Measurements from ENCODE around the gene PHPT1.
"Not testable (repeated sequence)": the region's sequence is repeated elsewhere in the genome, so short reads cannot be mapped to it uniquely, and the experiment has no call there.

PHPT1 gene

GRCh38 chr9:136881691-136882108, 32.5 kb downstream of the PHPT1 start:
- ATAC-seq (ENCODE audit: low read depth), result no peak
- H3K4me1 ChIP-seq (ENCODE audit: insufficient read depth, poor library complexity, severe bottlenecking), result no peaks in the 10 kb centered on the region
- TF ChIP-seq CTCF (IDR thresholded peaks at IDR 0.05; ENCODE audit: poor library complexity, severe bottlenecking), result no peak
- H3K27me3 ChIP-seq (ENCODE audit: insufficient read depth, poor library complexity, severe bottlenecking), result no peaks in the 10 kb centered on the region
- peak overlapping the region; percentile 48 for H3K27ac ChIP-seq (ENCODE audit: poor library complexity, severe bottlenecking)
- no peak for DNase-seq (ENCODE audit: low spot score)
- no peak overlapping the region for H3K4me3 ChIP-seq (ENCODE audit: severe bottlenecking)
- H3K9me3 ChIP-seq (ENCODE audit: severe bottlenecking), result no peaks in the 10 kb centered on the region
- H3K36me3 ChIP-seq (ENCODE audit: low read depth), result peaks cover 5% of the 10 kb centered on the region; the same call in 1 of the 2 replicates

GRCh38 chr9:136882109-136882946, 33.1 kb downstream of the PHPT1 start:
- Histone ChIP-seq H3K27me3 (ENCODE audit: insufficient read depth, poor library complexity, severe bottlenecking) (no peaks in the 10 kb centered on the region), H3K4me1 (ENCODE audit: insufficient read depth, poor library complexity, severe bottlenecking) (no peaks in the 10 kb centered on the region), H3K27ac (ENCODE audit: poor library complexity, severe bottlenecking) (peak overlapping the region; percentile 48), H3K36me3 (ENCODE audit: low read depth) (peaks cover 5% of the 10 kb centered on the region; the same call in 1 of the 2 replicates), H3K4me3 (ENCODE audit: severe bottlenecking) (peak overlapping the region; percentile 9), H3K9me3 (ENCODE audit: severe bottlenecking) (no peaks in the 10 kb centered on the region)
- DNase-seq (ENCODE audit: low spot score) (peak; percentile 92), ATAC-seq (ENCODE audit: low read depth) (peak; percentile 66)
- TF ChIP-seq CTCF (IDR thresholded peaks at IDR 0.05; ENCODE audit: poor library complexity, severe bottlenecking), result no peak

GRCh38 chr9:136882947-136883283, 33.7 kb downstream of the PHPT1 start:
- not testable (repeated sequence) for ATAC-seq (ENCODE audit: low read depth); H3K4me3 ChIP-seq (ENCODE audit: severe bottlenecking); H3K27me3 ChIP-seq (ENCODE audit: insufficient read depth, poor library complexity, severe bottlenecking); H3K9me3 ChIP-seq (ENCODE audit: severe bottlenecking); H3K36me3 ChIP-seq (ENCODE audit: low read depth); DNase-seq (ENCODE audit: low spot score); H3K4me1 ChIP-seq (ENCODE audit: insufficient read depth, poor library complexity, severe bottlenecking)
- peak overlapping the region; percentile 48 for H3K27ac ChIP-seq (ENCODE audit: poor library complexity, severe bottlenecking)

- not testable (repeated sequence) for H3K36me3 ChIP-seq (ENCODE audit: low read depth); DNase-seq (ENCODE audit: low spot score); H3K9me3 ChIP-seq (ENCODE audit: severe bottlenecking); H3K4me1 ChIP-seq (ENCODE audit: insufficient read depth, poor library complexity, severe bottlenecking); H3K4me3 ChIP-seq (ENCODE audit: severe bottlenecking); ATAC-seq (ENCODE audit: low read depth); H3K27me3 ChIP-seq (ENCODE audit: insufficient read depth, poor library complexity, severe bottlenecking)
- H3K27ac ChIP-seq (ENCODE audit: poor library complexity, severe bottlenecking), result peak overlapping the region; percentile 48
These were observed 34.5 kb downstream of the PHPT1 start for GRCh38 chr9:136883670-136884069.

- TF ChIP-seq CTCF (IDR thresholded peaks at IDR 0.05; ENCODE audit: poor library complexity, severe bottlenecking), result no peak
- ATAC-seq (ENCODE audit: low read depth) (peak; percentile 96), DNase-seq (ENCODE audit: low spot score) (peak; percentile 97)
- Histone ChIP-seq H3K4me3 (ENCODE audit: severe bottlenecking) (peak within 1 kb of the TSS; percentile 62), H3K9me3 (ENCODE audit: severe bottlenecking) (no peaks in the 10 kb centered on the region), H3K4me1 (ENCODE audit: insufficient read depth, poor library complexity, severe bottlenecking) (no peaks in the 10 kb centered on the region), H3K27me3 (ENCODE audit: insufficient read depth, poor library complexity, severe bottlenecking) (no peaks in the 10 kb centered on the region), H3K27ac (ENCODE audit: poor library complexity, severe bottlenecking) (peak within 1 kb of the TSS; percentile 68), H3K36me3 (ENCODE audit: low read depth) (peaks cover 15% of the 10 kb centered on the region)
These were observed 36.9 kb downstream of the PHPT1 start, which contains the start of gene TRAF2 for GRCh38 chr9:136885950-136886578. TRAF2 (plus strand) TSS chr9:136886516; CDS start chr9:136898741, 12,225 bp downstream.
